ENCODE measurements around the gene EEF1A1.

- no peak for TF ChIP-seq CTCF (IDR thresholded peaks at IDR 0.05)
- TF ChIP-seq POLR2AphosphoS5 (IDR thresholded peaks at IDR 0.05) = no peak
- no peak for TF ChIP-seq EP300 (IDR thresholded peaks at IDR 0.05; ENCODE audit: low read depth)
These were observed 15.7 kb downstream of the EEF1A1 start for GRCh38 chr6:73505142-73505541.

Data from transverse colon (tissue), 4 donors.